GM23338 (cell line): ENCODE data around the gene WNT11.

Experiments
- CTCF ChIP-seq, 2 experiments: fragments of 200-600 bp in 1 of 2; sonication (generic) in 1 of 2; conservative IDR thresholded peaks; 2 replicates each; pipeline versions ENCODE4 v1.5.1 to v1.6.1; 2016 to 2017; ENCODE audit warnings: antibody characterized with exemption in 2 of 2, low read depth in 2 of 2, mild to moderate bottlenecking in 2 of 2, moderate library complexity in 1 of 2
- EZH2 ChIP-seq: fragments of 200-600 bp; sonication (generic); IDR thresholded peaks from one replicate; pipeline ENCODE4 v1.8.0; 2017; ENCODE audit warnings: antibody characterized with exemption, mild to moderate bottlenecking, low read depth; ENCODE audit not compliant: unreplicated experiment
- EZH2phosphoT487 ChIP-seq: fragments of 200-600 bp; sonication (generic); IDR thresholded peaks from one replicate; pipeline ENCODE4 v1.8.1; 2018; ENCODE audit warnings: antibody characterized with exemption; ENCODE audit not compliant: unreplicated experiment
- NANOG ChIP-seq: IDR thresholded peaks from 2 replicates; pipeline ENCODE4 v1.6.1; 2016; ENCODE audit warnings: antibody characterized with exemption, borderline replicate concordance
- REST ChIP-seq: IDR thresholded peaks from one replicate; pipeline ENCODE4 v1.6.1; 2018; ENCODE audit warnings: antibody characterized with exemption; ENCODE audit not compliant: unreplicated experiment

GRCh38 chr11:76210931-76211851 is 4.9 kb upstream of the WNT11 start:
- no peak for TF ChIP-seq CTCF (conservative IDR thresholded peaks at IDR 0.05; ENCODE audit: low read depth in 2 of 2)
- TF ChIP-seq EZH2phosphoT487 = no peak
- TF ChIP-seq EZH2 = peak; percentile 77
- no peak for TF ChIP-seq NANOG
- no peak for TF ChIP-seq REST
